BE2C (cell line): Measurements from ENCODE around the gene PRDM16.

Experiments used
- DNase-seq: peaks from one replicate; pipeline ENCODE4 v3.0.0-alpha.2; 2020
- H3K27me3 ChIP-seq: fragments of 250-450 bp; sonication (Bioruptor Pico); 2 replicates; pipeline ENCODE4 v1.5.1; 2020; ENCODE audit warnings: mild to moderate bottlenecking
- H3K36me3 ChIP-seq: fragments of 250-450 bp; sonication (Bioruptor Pico); 2 replicates; pipeline ENCODE4 v1.5.1; 2020; ENCODE audit warnings: mild to moderate bottlenecking
- H3K4me1 ChIP-seq: fragments of 250-450 bp; sonication (Bioruptor Pico); 2 replicates; pipeline ENCODE4 v1.5.1; 2020
- H3K4me3 ChIP-seq: 2 replicates; pipeline ENCODE4 v1.5.1; 2011; ENCODE audit warnings: low read depth, low read length
- H3K9me3 ChIP-seq: fragments of 250-450 bp; sonication (Bioruptor Pico); 2 replicates; pipeline ENCODE4 v1.5.1; 2020
- TF ChIP-seq, protein P1 (sequence below): IDR thresholded peaks from 2 replicates; pipeline ENCODE4 v1.5.1; 2012; ENCODE audit warnings: mild to moderate bottlenecking, low read depth, low read length

The PRDM16 gene

DNA sequence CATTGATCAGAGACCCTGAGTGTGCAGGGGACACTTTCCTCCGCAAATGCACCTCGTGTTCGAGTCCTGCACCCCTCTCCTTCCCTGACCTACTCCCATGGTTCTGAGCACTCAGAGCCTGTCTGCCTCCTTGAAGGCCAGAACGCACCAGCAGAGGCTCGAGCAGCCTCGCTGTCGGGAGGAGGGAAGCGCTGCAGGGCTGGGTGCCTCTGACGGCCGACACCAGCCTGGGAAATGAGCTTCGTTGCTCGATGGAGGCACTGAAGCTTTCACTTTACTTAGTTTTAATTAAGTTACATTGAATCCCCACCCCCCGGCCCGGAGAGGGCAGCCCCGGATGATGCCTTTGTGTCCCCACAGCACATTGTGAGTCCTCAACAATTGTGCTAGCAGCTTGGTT is 229.2 kb downstream of the PRDM16 start:
- no peaks in the 10 kb centered on the region for H3K4me1 ChIP-seq
- no peaks in the 10 kb centered on the region for H3K36me3 ChIP-seq
- no peak for DNase-seq
- no peaks in the 10 kb centered on the region for H3K9me3 ChIP-seq
- H3K27me3 ChIP-seq: peaks cover 37% of the 10 kb centered on the region
- no peak overlapping the region for H3K4me3 ChIP-seq
- TF ChIP-seq, protein P1, sequence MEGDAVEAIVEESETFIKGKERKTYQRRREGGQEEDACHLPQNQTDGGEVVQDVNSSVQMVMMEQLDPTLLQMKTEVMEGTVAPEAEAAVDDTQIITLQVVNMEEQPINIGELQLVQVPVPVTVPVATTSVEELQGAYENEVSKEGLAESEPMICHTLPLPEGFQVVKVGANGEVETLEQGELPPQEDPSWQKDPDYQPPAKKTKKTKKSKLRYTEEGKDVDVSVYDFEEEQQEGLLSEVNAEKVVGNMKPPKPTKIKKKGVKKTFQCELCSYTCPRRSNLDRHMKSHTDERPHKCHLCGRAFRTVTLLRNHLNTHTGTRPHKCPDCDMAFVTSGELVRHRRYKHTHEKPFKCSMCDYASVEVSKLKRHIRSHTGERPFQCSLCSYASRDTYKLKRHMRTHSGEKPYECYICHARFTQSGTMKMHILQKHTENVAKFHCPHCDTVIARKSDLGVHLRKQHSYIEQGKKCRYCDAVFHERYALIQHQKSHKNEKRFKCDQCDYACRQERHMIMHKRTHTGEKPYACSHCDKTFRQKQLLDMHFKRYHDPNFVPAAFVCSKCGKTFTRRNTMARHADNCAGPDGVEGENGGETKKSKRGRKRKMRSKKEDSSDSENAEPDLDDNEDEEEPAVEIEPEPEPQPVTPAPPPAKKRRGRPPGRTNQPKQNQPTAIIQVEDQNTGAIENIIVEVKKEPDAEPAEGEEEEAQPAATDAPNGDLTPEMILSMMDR: no peak

GRCh38 chr1:3304246-3304645 is 235.2 kb downstream of the PRDM16 start:
- no peak for DNase-seq
- Histone ChIP-seq H3K4me1 (no peaks in the 10 kb centered on the region), H3K36me3 (no peaks in the 10 kb centered on the region), H3K27me3 (no peaks in the 10 kb centered on the region; the same call in 1 of the 2 replicates), H3K4me3 (no peak overlapping the region), H3K9me3 (no peaks in the 10 kb centered on the region)
- TF ChIP-seq, protein P1: no peak

GRCh38 chr1:3304692-3305091 is 235.7 kb downstream of the PRDM16 start:
- no peak for DNase-seq
- H3K27me3 ChIP-seq: no peaks in the 10 kb centered on the region; the same call in 1 of the 2 replicates
- H3K4me3 ChIP-seq: no peak overlapping the region
- no peaks in the 10 kb centered on the region for H3K9me3 ChIP-seq
- TF ChIP-seq, protein P1: no peak
- H3K36me3 ChIP-seq: no peaks in the 10 kb centered on the region
- no peaks in the 10 kb centered on the region for H3K4me1 ChIP-seq

- DNase-seq: no peak
- H3K4me1 ChIP-seq: no peaks in the 10 kb centered on the region
- TF ChIP-seq, protein P1: no peak
- H3K4me3 ChIP-seq: no peak overlapping the region
- no peaks in the 10 kb centered on the region for H3K36me3 ChIP-seq
- no peaks in the 10 kb centered on the region for H3K9me3 ChIP-seq
- no peaks in the 10 kb centered on the region; the same call in 1 of the 2 replicates for H3K27me3 ChIP-seq
These were observed 236.2 kb downstream of the PRDM16 start for GRCh38 chr1:3305156-3305555.

- no peaks in the 10 kb centered on the region for H3K36me3 ChIP-seq
- TF ChIP-seq, protein P1: no peak
- no peaks in the 10 kb centered on the region for H3K4me1 ChIP-seq
- H3K27me3 ChIP-seq: no peaks in the 10 kb centered on the region; the same call in 1 of the 2 replicates
- H3K9me3 ChIP-seq: no peaks in the 10 kb centered on the region
- H3K4me3 ChIP-seq: no peak overlapping the region
- DNase-seq: no peak
These were observed 237.7 kb downstream of the PRDM16 start for GRCh38 chr1:3306583-3307291.

DNA sequence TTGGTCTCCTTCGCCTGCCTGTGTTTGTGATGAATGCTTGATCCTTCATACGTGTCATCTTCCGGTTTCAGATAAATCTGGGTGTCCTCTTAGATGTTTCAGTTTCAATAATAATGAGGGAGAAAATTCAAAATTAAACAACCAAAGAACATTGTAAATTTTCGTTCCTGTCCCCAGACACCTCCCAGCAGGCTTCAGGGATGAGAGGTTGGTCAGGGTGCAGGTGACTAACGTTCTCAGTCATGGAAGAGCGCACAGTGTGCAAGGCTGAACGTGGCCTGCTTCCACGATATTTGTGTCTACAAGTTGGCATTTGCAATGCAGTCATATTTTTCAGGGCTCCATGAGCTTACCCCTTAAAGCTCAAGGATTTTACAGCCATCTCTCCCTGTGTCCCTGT is 238.4 kb downstream of the PRDM16 start:
- Histone ChIP-seq H3K27me3 (no peaks in the 10 kb centered on the region; the same call in 1 of the 2 replicates), H3K36me3 (no peaks in the 10 kb centered on the region), H3K4me3 (no peak overlapping the region), H3K9me3 (no peaks in the 10 kb centered on the region), H3K4me1 (no peaks in the 10 kb centered on the region)
- TF ChIP-seq, protein P1: no peak
- no peak for DNase-seq
